Endothelial cell of umbilical vein (primary cell): ENCODE data around the gene LRRC59. TPM values are rescaled to one million over a fixed set of nuclear protein-coding genes. Genes with fewer than 3 reads are reported as not detected.
"Not testable (repeated sequence)": the region's sequence is repeated elsewhere in the genome, so short reads cannot be mapped to it uniquely, and the experiment has no call there.

Experiments used
- BruUV-seq: library from RNA; stranded (reverse); fragments of 400-500 nt; replicated peaks from 2 replicates; lab custom pipeline; 2021; lab: Mats Ljungman, UMichigan
- CTCF ChIA-PET: fragments of 300-600, 350-600 bp; sonication (Branson Sonifier 250); formaldehyde crosslinking; loops from one replicate; lab custom pipeline; 2021; ENCODE audit warnings: antibody characterized with exemption, inconsistent platforms; lab: Charles Lee
- POLR2A ChIA-PET: fragments of 300-600, 350-600 bp; sonication (Branson Sonifier 250); formaldehyde crosslinking; loops from one replicate; lab custom pipeline; 2021; ENCODE audit warnings: antibody characterized with exemption, inconsistent platforms; lab: Charles Lee
- DNase-seq: peaks from one replicate; pipeline ENCODE4 v3.0.0-alpha.2; 2011; ENCODE audit warnings: low read depth, low spot score
- FAIRE-seq: peaks from 2 replicates; lab custom pipeline; 2011; peaks lifted over from hg19 to GRCh38; lab: Jason Lieb, UNC
- H2AFZ ChIP-seq: 2 replicates; pipeline ENCODE4 v1.6.0; 2012; ENCODE audit warnings: low read depth, low read length, control low read depth, inconsistent platforms
- H3K27ac ChIP-seq: 2 replicates; pipeline ENCODE4 v1.5.1; 2011; ENCODE audit warnings: low read depth, mild to moderate bottlenecking, control low read depth, low read length, moderate library complexity; ENCODE audit not compliant: insufficient read depth
- H3K27me3 ChIP-seq, 2 experiments: 2 replicates each; pipeline versions ENCODE4 v1.6.0 to v1.6.1; 2011; ENCODE audit warnings: low read length in 2 of 2, mixed read lengths in 1 of 2; ENCODE audit not compliant: control insufficient read depth in 2 of 2, insufficient read depth in 2 of 2
- H3K36me3 ChIP-seq, 2 experiments: 2 replicates in 1 of 2; 3 replicates in 1 of 2; pipeline ENCODE4 v1.5.1; 2011; ENCODE audit warnings: low read length in 2 of 2, mild to moderate bottlenecking in 1 of 2, moderate library complexity in 1 of 2; ENCODE audit not compliant: control insufficient read depth in 2 of 2, insufficient read depth in 2 of 2; ENCODE audit errors: extremely low read depth in 1 of 2
- H3K4me1 ChIP-seq: 3 replicates; pipeline ENCODE4 v1.5.1; 2011; ENCODE audit warnings: mild to moderate bottlenecking, low read length; ENCODE audit not compliant: control insufficient read depth, insufficient read depth; ENCODE audit errors: extremely low read depth
- H3K4me2 ChIP-seq: 2 replicates; pipeline ENCODE4 v1.6.1; 2011; ENCODE audit warnings: low read length, control low read depth, mixed read lengths; ENCODE audit not compliant: insufficient read depth
- H3K4me3 ChIP-seq, 3 experiments: fragments of 200-600 bp in 1 of 3; sonication (generic), shearing (Covaris generic) in 1 of 3; replicated peaks in 1 of 3; 2 replicates each; pipeline ENCODE4 v1.5.1; 2011 to 2016; ENCODE audit warnings: control low read depth in 3 of 3, low read length in 3 of 3, mild to moderate bottlenecking in 2 of 3, inconsistent platforms in 1 of 3, low read depth in 1 of 3, moderate library complexity in 1 of 3; ENCODE audit not compliant: insufficient read depth in 1 of 3
- H3K79me2 ChIP-seq: 2 replicates; pipeline ENCODE4 v1.6.0; 2012; ENCODE audit warnings: low read length, inconsistent platforms; ENCODE audit not compliant: control insufficient read depth, insufficient read depth
- H3K9ac ChIP-seq: replicated peaks from 2 replicates; pipeline ENCODE3; 2011; ENCODE audit warnings: low read length, control low read depth; ENCODE audit not compliant: insufficient read depth; ENCODE audit errors: extremely low read depth
- H3K9me1 ChIP-seq: replicated peaks from 3 replicates; pipeline ENCODE4 v1.6.0; 2011; ENCODE audit warnings: mild to moderate bottlenecking, low read length; ENCODE audit not compliant: control insufficient read depth, insufficient read depth; ENCODE audit errors: extremely low read depth
- H3K9me3 ChIP-seq: replicated peaks from 2 replicates; pipeline ENCODE4 v1.5.1; 2012; ENCODE audit warnings: low read length, inconsistent platforms; ENCODE audit not compliant: control insufficient read depth, insufficient read depth
- H4K20me1 ChIP-seq: replicated peaks from 2 replicates; pipeline ENCODE3; 2011; ENCODE audit warnings: mild to moderate bottlenecking, low read length; ENCODE audit not compliant: control insufficient read depth, insufficient read depth; ENCODE audit errors: extremely low read depth
- EZH2 ChIP-seq: IDR thresholded peaks from 2 replicates; pipeline ENCODE4 v1.6.1; 2012; ENCODE audit warnings: borderline replicate concordance, low read depth, mild to moderate bottlenecking, moderate library complexity, low read length, inconsistent platforms; ENCODE audit not compliant: severe bottlenecking
- FOS ChIP-seq: IDR thresholded peaks from 2 replicates; pipeline ENCODE4 v1.6.1; 2011; ENCODE audit warnings: mild to moderate bottlenecking, low read length, moderate library complexity, borderline replicate concordance; ENCODE audit not compliant: insufficient read depth
- GATA2 ChIP-seq: IDR thresholded peaks from 2 replicates; pipeline ENCODE4 v1.7.0; 2011; ENCODE audit warnings: low read depth, mild to moderate bottlenecking, moderate library complexity, mixed read lengths, low read length; ENCODE audit not compliant: insufficient read length, insufficient read depth
- JUN ChIP-seq: IDR thresholded peaks from 2 replicates; pipeline ENCODE4 v1.6.1; 2011; ENCODE audit warnings: borderline replicate concordance, low read depth; ENCODE audit not compliant: insufficient read length, insufficient read depth
- MYC ChIP-seq: IDR thresholded peaks from one replicate; pipeline ENCODE4 v1.6.1; 2011; ENCODE audit warnings: mild to moderate bottlenecking, low read depth, low read length
- POLR2A ChIP-seq: IDR thresholded peaks from 2 replicates; pipeline ENCODE4 v1.6.1; 2012; ENCODE audit warnings: low read depth, mild to moderate bottlenecking, control low read depth, low read length
- POLR2AphosphoS5 ChIP-seq: IDR thresholded peaks from 2 replicates; pipeline ENCODE4 v1.6.1; 2012; ENCODE audit warnings: low read depth, mild to moderate bottlenecking, control low read depth, low read length, moderate library complexity; ENCODE audit not compliant: insufficient read depth
- dilution Hi-C: fragments of 300-500 bp; cut with MboI; formaldehyde crosslinking; loops from one replicate; pipeline ENCODE4 v1.15.0; 2019; ENCODE audit warnings: low sequenced_read_pairs; ENCODE audit not compliant: extremely low pct_ligation_motif_present
- intact Hi-C: fragments of 100-400 bp; cut with micrococcal nuclease; formaldehyde crosslinking; loops from one replicate; pipeline ENCODE4 v1.10.0; 2022
- polyA plus RNA-seq, 4 experiments: library from polyadenylated mRNA; depleted of rRNA in 3 of 4; stranded (reverse) in 3 of 4; unstranded in 1 of 4; fragments of >200 nt; gene quantifications; 2 replicates each; pipeline versions ENCODE4 v1.2.1 to v1.2.3, GENCODE V29; 2011 to 2012; ENCODE audit warnings: missing spikeins in 1 of 4
- total RNA-seq: library from RNA; stranded (reverse); gene quantifications from 2 replicates; pipeline ENCODE4 v1.2.3, GENCODE V29; 2021
- TF ChIP-seq, protein P1 (sequence below): IDR thresholded peaks from 2 replicates; pipeline ENCODE4 v1.6.1; 2011; ENCODE audit not compliant: insufficient read depth, insufficient read length
- TF ChIP-seq, protein P2 (sequence below), 2 donors: IDR thresholded peaks; 1 replicate in 1 of 2; 2 replicates in 1 of 2; pipeline ENCODE4 v1.5.1; 2011; ENCODE audit warnings: low read length in 2 of 2, mild to moderate bottlenecking in 2 of 2, moderate library complexity in 2 of 2, control low read depth in 1 of 2, inconsistent platforms in 1 of 2, low read depth in 1 of 2; ENCODE audit not compliant: insufficient read depth in 1 of 2; ENCODE audit errors: extremely low read depth in 1 of 2

LRRC59 gene
- total and polyA plus RNA-seq, 2 donors (not counting 3 experiments of a cell fraction or from before 2014, with no cell fraction given) = 93.9 to 183 TPM

DNA sequence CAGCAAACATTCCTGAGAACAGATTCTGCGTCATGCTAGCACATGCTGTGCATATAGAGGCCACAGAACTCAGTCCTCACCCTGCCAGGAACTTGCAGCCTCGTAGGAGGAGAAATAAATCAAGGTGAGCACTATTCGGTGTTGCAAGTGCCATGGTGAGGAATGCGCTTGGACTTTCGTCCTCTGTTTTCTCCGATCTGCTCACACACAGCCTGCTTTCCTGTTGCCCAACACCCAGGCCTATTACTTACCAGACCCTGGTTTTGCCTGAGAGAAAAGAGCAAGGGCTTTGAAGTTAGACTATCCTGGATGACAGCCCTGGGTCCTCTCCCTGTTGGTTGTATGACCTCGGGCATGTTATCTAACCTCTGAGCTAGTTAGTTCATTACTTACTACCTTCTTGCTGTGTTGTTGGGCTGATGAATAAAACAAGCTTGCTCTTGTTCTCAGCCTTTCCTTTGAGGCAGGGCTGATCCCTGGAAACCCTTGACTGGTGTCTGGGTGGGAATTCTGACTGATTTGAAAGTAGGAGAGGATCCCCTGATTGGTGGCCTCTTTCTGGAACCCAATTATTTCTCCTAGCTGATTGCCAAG, 31.6 kb upstream of the LRRC59 start:
- H3K9me1 ChIP-seq = no peaks in the 10 kb centered on the region
- no peak overlapping the region for H2AFZ ChIP-seq
- H3K27me3 ChIP-seq = no peaks in the 10 kb centered on the region
- ChIA-PET CTCF (interaction anchor here (4.4 kb wide), 1 partner anchor 31 kb away, joined by 20 read pairs; the partner anchor contains the start of gene LRRC59), POLR2A (interaction anchor here (0.9 kb wide), 1 partner anchor 31 kb away, joined by 3 read pairs; the partner anchor contains the start of gene LRRC59)
- no peaks in the 10 kb centered on the region for H3K79me2 ChIP-seq
- H3K4me1 ChIP-seq = peaks cover 22% of the 10 kb centered on the region
- DNase-seq (no peak), FAIRE-seq (no peak)
- TF ChIP-seq EZH2 = no peak
- TF ChIP-seq GATA2 = no peak
- no peak for TF ChIP-seq POLR2A
- TF ChIP-seq MYC = no peak
- no peak for TF ChIP-seq JUN
- TF ChIP-seq FOS = no peak
- TF ChIP-seq, protein P1, sequence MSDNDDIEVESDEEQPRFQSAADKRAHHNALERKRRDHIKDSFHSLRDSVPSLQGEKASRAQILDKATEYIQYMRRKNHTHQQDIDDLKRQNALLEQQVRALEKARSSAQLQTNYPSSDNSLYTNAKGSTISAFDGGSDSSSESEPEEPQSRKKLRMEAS = no peak
- TF ChIP-seq, protein P2, sequence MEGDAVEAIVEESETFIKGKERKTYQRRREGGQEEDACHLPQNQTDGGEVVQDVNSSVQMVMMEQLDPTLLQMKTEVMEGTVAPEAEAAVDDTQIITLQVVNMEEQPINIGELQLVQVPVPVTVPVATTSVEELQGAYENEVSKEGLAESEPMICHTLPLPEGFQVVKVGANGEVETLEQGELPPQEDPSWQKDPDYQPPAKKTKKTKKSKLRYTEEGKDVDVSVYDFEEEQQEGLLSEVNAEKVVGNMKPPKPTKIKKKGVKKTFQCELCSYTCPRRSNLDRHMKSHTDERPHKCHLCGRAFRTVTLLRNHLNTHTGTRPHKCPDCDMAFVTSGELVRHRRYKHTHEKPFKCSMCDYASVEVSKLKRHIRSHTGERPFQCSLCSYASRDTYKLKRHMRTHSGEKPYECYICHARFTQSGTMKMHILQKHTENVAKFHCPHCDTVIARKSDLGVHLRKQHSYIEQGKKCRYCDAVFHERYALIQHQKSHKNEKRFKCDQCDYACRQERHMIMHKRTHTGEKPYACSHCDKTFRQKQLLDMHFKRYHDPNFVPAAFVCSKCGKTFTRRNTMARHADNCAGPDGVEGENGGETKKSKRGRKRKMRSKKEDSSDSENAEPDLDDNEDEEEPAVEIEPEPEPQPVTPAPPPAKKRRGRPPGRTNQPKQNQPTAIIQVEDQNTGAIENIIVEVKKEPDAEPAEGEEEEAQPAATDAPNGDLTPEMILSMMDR (IDR thresholded peaks at IDR 0.05; ENCODE audit: extremely low read depth in 1 of 2, insufficient read depth in 1 of 2, low read depth in 1 of 2, low read length in 2 of 2) = no peak
- no peak for TF ChIP-seq POLR2AphosphoS5
- H3K9me3 ChIP-seq = no peaks in the 10 kb centered on the region
- dilution Hi-C loops = no loop called here
- BruUV-seq = no TSS peak
- H3K4me3 ChIP-seq = no peak overlapping the region
- intact Hi-C loops = no loop called here
- no peak overlapping the region for H3K27ac ChIP-seq
- H4K20me1 ChIP-seq = no peaks in the 10 kb centered on the region
- H3K9ac ChIP-seq = no peak overlapping the region
- no peak overlapping the region for H3K4me2 ChIP-seq
- no peaks in the 10 kb centered on the region for H3K36me3 ChIP-seq

DNA sequence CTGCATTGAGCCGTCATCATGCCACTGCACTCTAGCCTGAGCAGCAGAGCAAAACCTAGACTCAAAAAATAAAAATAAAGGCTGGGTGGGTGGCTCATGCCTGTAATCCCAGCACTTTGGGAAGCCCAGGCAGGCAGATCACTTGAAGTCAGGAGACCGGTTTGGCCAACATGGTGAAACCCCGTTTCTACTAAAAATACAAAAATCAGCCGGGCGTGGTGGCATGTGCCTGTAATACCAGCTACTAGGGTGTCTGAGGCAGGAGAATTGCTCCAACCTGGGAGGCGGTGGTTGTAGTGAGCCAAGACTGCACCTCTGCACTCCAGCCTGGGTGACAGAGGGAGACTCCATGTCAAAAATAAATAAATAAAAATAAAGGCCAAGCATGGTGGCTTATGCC, 30.8 kb upstream of the LRRC59 start:
- not testable (repeated sequence) for H3K4me2 ChIP-seq, H3K9ac ChIP-seq
- CTCF ChIA-PET = interaction anchor here (4.4 kb wide), 1 partner anchor 31 kb away, joined by 20 read pairs; the partner anchor contains the start of gene LRRC59

More for the DNA sequence above, 30.8 kb upstream of the LRRC59 start:
- H3K27me3 ChIP-seq, H2AFZ ChIP-seq, H3K27ac ChIP-seq, H4K20me1 ChIP-seq, H3K9me1 ChIP-seq, intact Hi-C loops, POLR2A ChIA-PET, H3K4me3 ChIP-seq, dilution Hi-C loops, DNase-seq, H3K9me3 ChIP-seq, H3K79me2 ChIP-seq, FAIRE-seq, H3K36me3 ChIP-seq, BruUV-seq: not testable (repeated sequence)
- H3K4me1 ChIP-seq = peaks cover 30% of the 10 kb centered on the region
